ENCODE results near the gene CDH12.

GRCh38 chr5:22306011-22306410, 547.1 kb downstream of the CDH12 start:
- TF ChIP-seq POLR2AphosphoS5 (IDR thresholded peaks at IDR 0.05; ENCODE audit: low read depth, low read length) (no peak), REST (IDR thresholded peaks at IDR 0.05; ENCODE audit: insufficient read depth in 1 of 2, low read depth in 2 of 2, low read length in 2 of 2) (no peak)

Data from PFSK-1 (cell line).